Thyroid gland (tissue), 4 donors: ENCODE results near the gene GREB1L.

ENCODE experiments used
- CTCF ChIP-seq, 6 experiments: fragments of 200-600 bp in 3 of 6; fragments of 450-650 bp in 3 of 6; sonication (generic) in 3 of 6; IDR thresholded peaks; one replicate each; pipeline ENCODE4 v1.5.1; 2016 to 2019; ENCODE audit warnings: antibody characterized with exemption in 6 of 6, mild to moderate bottlenecking in 2 of 6, inconsistent platforms in 1 of 6, moderate library complexity in 1 of 6
- POLR2A ChIP-seq, 2 donors: fragments of 450-650 bp; IDR thresholded peaks; one replicate each; pipeline ENCODE4 v1.6.1; 2017; ENCODE audit warnings: antibody characterized with exemption in 2 of 2, mild to moderate bottlenecking in 2 of 2, moderate library complexity in 1 of 2

GRCh38 chr18:21242780-21243401 is 859 bp downstream of the GREB1L start:
- TF ChIP-seq POLR2A (IDR thresholded peaks at IDR 0.05), result peak in 1 of 2 donors; percentile 31
- TF ChIP-seq CTCF (IDR thresholded peaks at IDR 0.05), result no peak
